Smooth muscle cell (in vitro differentiated cells): ENCODE measurements around the gene ALDH6A1. TPM values are rescaled to one million over a fixed set of nuclear protein-coding genes. Genes with fewer than 3 reads are reported as not detected.

Source experiments
- DNase-seq: peaks from one replicate; lab custom pipeline; 2025; ENCODE audit not compliant: unreplicated experiment; lab: John Stamatoyannopoulos, UW
- H2AFZ ChIP-seq: fragments of 200-600 bp; sonication (generic); 2 replicates; pipeline ENCODE4 v1.6.0; 2016; ENCODE audit warnings: antibody characterized with exemption, low read depth, mild to moderate bottlenecking
- H3F3A ChIP-seq: fragments of 200-600 bp; sonication (generic); 2 replicates; pipeline ENCODE4 v1.6.0; 2017; ENCODE audit warnings: antibody characterized with exemption, low read depth
- H3K27ac ChIP-seq: fragments of 200-600 bp; sonication (generic); 2 replicates; pipeline ENCODE4 v1.5.1; 2016; ENCODE audit warnings: low read depth, mild to moderate bottlenecking
- H3K27me3 ChIP-seq: fragments of 200-600 bp; sonication (generic); 2 replicates; pipeline ENCODE4 v1.6.1; 2016; ENCODE audit warnings: low read depth, mild to moderate bottlenecking
- H3K36me3 ChIP-seq: fragments of 200-600 bp; sonication (generic); 2 replicates; pipeline ENCODE4 v1.5.1; 2016; ENCODE audit warnings: low read depth
- H3K4me1 ChIP-seq: fragments of 200-600 bp; sonication (generic); 2 replicates; pipeline ENCODE4 v1.5.1; 2016; ENCODE audit warnings: low read depth
- H3K4me2 ChIP-seq: fragments of 200-600 bp; sonication (generic); 2 replicates; pipeline ENCODE4 v1.6.0; 2016; ENCODE audit warnings: mild to moderate bottlenecking
- H3K4me3 ChIP-seq: fragments of 200-600 bp; sonication (generic); 2 replicates; pipeline ENCODE4 v1.5.1; 2016; ENCODE audit warnings: mild to moderate bottlenecking
- H3K79me2 ChIP-seq: fragments of 200-600 bp; sonication (generic); 2 replicates; pipeline ENCODE4 v1.6.0; 2016; ENCODE audit warnings: low read depth, mild to moderate bottlenecking
- H3K9ac ChIP-seq: fragments of 200-600 bp; sonication (generic); 2 replicates; pipeline ENCODE4 v1.6.0; 2016; ENCODE audit warnings: low read depth
- H3K9me3 ChIP-seq: fragments of 200-600 bp; sonication (generic); replicated peaks from 2 replicates; pipeline ENCODE4 v1.5.1; 2016; ENCODE audit warnings: low read depth
- H4K20me1 ChIP-seq: fragments of 200-600 bp; sonication (generic); 2 replicates; pipeline ENCODE4 v1.6.0; 2016; ENCODE audit warnings: low read depth
- CTCF ChIP-seq: fragments of 200-600 bp; sonication (generic); IDR thresholded peaks from 2 replicates; pipeline ENCODE4 v1.5.1; 2017; ENCODE audit warnings: borderline replicate concordance, mild to moderate bottlenecking, antibody characterized with exemption; ENCODE audit not compliant: insufficient read depth, poor library complexity, severe bottlenecking
- WGBS: methylation state at CpG from one replicate; pipeline ENCODE4 v1.1.7; 2016; ENCODE audit warnings: low lambda C conversion rate; 5-methylcytosine and 5-hydroxymethylcytosine counted together
- polyA plus RNA-seq: library from polyadenylated mRNA; unstranded; fragments of >200 nt; fragmentation: Nextera tagmentation; extraction: Ambion mirVana; gene quantifications from 2 replicates; pipeline ENCODE4 v1.2.1, GENCODE V29; 2016
- total RNA-seq: library from RNA; depleted of rRNA; stranded (reverse); fragments of >200 nt; gene quantifications from 2 replicates; pipeline ENCODE4 v1.2.3, GENCODE V29; 2014

Gene ALDH6A1
- total and polyA plus RNA-seq, 2 experiments from 2014 or later = 16.1 to 18.9 TPM

DNA sequence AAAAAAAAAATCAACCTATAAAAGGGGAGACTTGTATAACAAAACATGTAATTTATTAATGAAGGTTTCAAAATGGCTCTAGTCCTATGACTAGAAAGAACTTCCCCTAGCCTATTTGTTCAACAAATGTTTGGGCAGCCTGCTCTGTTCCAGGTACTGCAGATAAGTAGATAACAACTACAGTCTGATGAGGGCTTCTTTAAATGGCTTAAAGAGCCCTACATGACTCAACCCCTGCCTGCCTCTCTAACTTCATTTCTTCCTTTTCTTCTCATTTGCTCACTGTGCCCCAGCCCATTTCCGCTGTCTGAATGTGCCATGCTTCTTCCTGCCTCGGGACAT is 21.5 kb downstream of the ALDH6A1 start:
- H3K9ac ChIP-seq = no peak overlapping the region
- no peak for DNase-seq
- TF ChIP-seq CTCF = no peak
- no peaks in the 10 kb centered on the region for H3K9me3 ChIP-seq
- H3K4me2 ChIP-seq = no peak overlapping the region
- no peaks in the 10 kb centered on the region for H4K20me1 ChIP-seq
- H3K4me3 ChIP-seq = no peak overlapping the region
- no peaks in the 10 kb centered on the region for H3K36me3 ChIP-seq
- H3K79me2 ChIP-seq = no peaks in the 10 kb centered on the region
- no peaks in the 10 kb centered on the region for H3K27me3 ChIP-seq
- H3F3A ChIP-seq = no peaks in the 10 kb centered on the region
- no peaks in the 10 kb centered on the region for H3K4me1 ChIP-seq
- WGBS = 91% methylated on average over 2 of the region's 2 CpGs
- peak overlapping the region; percentile 32 for H3K27ac ChIP-seq
- no peak overlapping the region for H2AFZ ChIP-seq

DNA sequence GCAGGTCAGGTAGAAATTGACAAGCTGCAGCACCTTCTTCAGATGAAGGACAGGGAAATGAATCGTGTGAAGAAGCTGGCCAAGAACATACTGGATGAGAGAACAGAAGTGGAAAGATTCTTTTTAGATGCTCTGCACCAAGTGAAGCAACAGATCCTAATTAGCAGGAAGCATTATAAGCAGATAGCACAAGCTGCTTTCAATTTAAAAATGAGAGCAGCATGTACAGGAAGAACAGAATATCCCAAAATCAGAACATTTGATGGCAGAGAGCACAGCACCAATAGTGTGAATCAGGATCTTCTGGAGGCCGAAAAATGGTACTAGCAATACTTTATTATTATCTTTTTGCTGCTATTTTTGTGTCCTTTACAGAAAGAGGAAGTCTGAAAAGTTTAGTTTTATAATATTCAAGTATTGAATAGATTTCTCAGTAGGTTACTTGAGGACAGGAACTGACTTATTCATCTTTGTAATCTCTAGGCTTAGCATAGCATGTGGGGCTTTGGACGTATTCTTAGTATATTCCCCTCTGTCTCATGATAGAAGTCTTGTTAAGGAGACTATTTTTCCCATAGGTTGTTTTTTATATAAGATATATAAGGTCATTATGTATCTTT is 34.3 kb downstream of the ALDH6A1 start:
- no peaks in the 10 kb centered on the region for H4K20me1 ChIP-seq
- no peak overlapping the region for H3K27ac ChIP-seq
- WGBS = 79% methylated on average over 3 of the region's 3 CpGs
- H3K27me3 ChIP-seq = no peaks in the 10 kb centered on the region
- H3K36me3 ChIP-seq = no peaks in the 10 kb centered on the region
- no peaks in the 10 kb centered on the region for H3K79me2 ChIP-seq
- H3K4me2 ChIP-seq = no peak overlapping the region
- H3K9ac ChIP-seq = no peak overlapping the region
- H3F3A ChIP-seq = no peaks in the 10 kb centered on the region
- no peak for DNase-seq
- no peaks in the 10 kb centered on the region for H3K9me3 ChIP-seq
- no peaks in the 10 kb centered on the region for H3K4me1 ChIP-seq
- no peak overlapping the region for H3K4me3 ChIP-seq
- TF ChIP-seq CTCF = no peak
- H2AFZ ChIP-seq = no peak overlapping the region

DNA sequence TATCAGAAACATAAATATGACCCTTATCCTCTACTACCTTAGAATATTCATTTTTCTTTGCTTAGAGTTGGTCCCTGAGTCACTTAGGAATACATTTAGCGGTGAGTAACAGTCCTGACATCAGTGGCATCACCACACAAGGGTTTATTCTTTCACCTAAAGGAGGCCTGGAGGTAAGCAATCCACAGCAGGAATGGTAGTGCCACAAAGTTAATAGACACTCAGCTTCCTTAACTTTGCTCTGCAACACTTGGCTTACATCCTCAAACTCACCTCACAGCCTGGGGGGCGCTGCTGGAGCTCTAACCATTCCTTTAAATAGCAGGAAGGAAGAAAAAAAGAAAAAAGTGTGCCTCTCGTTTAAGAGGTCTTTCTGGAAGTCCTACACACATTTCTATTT is 36.0 kb downstream of the ALDH6A1 start:
- 40% methylated on average over 3 of the region's 3 CpGs for WGBS
- H2AFZ ChIP-seq = no peak overlapping the region
- no peaks in the 10 kb centered on the region for H3K36me3 ChIP-seq
- no peak overlapping the region for H3K4me3 ChIP-seq
- no peaks in the 10 kb centered on the region for H3K4me1 ChIP-seq
- no peak for TF ChIP-seq CTCF
- H3K27ac ChIP-seq = no peak overlapping the region
- H3F3A ChIP-seq = no peaks in the 10 kb centered on the region
- DNase-seq = no peak
- H3K9me3 ChIP-seq = no peaks in the 10 kb centered on the region
- H4K20me1 ChIP-seq = no peaks in the 10 kb centered on the region
- no peak overlapping the region for H3K4me2 ChIP-seq
- no peaks in the 10 kb centered on the region for H3K27me3 ChIP-seq
- no peak overlapping the region for H3K9ac ChIP-seq
- H3K79me2 ChIP-seq = no peaks in the 10 kb centered on the region

DNA sequence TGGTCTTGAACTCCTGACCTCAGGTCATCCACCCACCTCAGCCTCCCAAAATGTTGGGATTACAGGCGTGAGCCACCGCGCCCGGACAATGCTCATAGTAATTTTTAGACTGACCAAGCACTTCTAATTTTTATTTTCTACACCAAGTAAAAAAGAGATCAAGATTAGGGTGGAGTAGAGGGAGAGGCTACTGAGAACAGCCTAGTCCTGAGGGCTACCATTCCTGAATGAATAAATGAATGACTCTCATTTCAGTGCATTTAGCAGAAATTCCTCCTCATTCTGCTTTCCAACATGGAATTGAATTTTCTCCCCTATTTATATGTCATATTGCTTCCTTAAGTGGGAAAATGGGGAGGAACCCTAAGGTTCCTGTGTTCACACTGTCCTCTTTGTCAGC is 38.7 kb downstream of the ALDH6A1 start:
- Histone ChIP-seq H3K9me3 (no peaks in the 10 kb centered on the region), H3K36me3 (no peaks in the 10 kb centered on the region), H3K27me3 (no peaks in the 10 kb centered on the region), H3F3A (no peaks in the 10 kb centered on the region), H3K27ac (no peak overlapping the region), H4K20me1 (no peaks in the 10 kb centered on the region), H3K4me2 (no peak overlapping the region), H3K9ac (no peak overlapping the region), H3K4me1 (no peaks in the 10 kb centered on the region), H3K79me2 (no peaks in the 10 kb centered on the region), H3K4me3 (no peak overlapping the region), H2AFZ (no peak overlapping the region)
- DNase-seq = no peak
- TF ChIP-seq CTCF = no peak
- WGBS = 100% methylated on average over 4 of the region's 4 CpGs
